GM12878 (cell line): ENCODE results near the gene AQP2. TPM values are rescaled to one million over a fixed set of nuclear protein-coding genes. Genes with fewer than 3 reads are reported as not detected.

Experiments
- ATAC-seq: fragments of 200-7000 bp; cut with Tn5 transposase; 3 replicates; pipeline ENCODE4 v1.9.1; 2020; ENCODE audit warnings: mild to moderate bottlenecking, moderate library complexity
- BruUV-seq: library from RNA; stranded (reverse); fragments of 400-500 nt; replicated peaks from 2 replicates; lab custom pipeline; 2021; lab: Mats Ljungman, UMichigan
- CTCF ChIA-PET: fragments of 300-600 bp; sonication (Branson Sonifier 250); formaldehyde crosslinking; extraction: SDS; loops from one replicate; lab custom pipeline; 2021; ENCODE audit warnings: inconsistent platforms; lab: Yijun Ruan, JAX
- POLR2A ChIA-PET: fragments of 350-600 bp; formaldehyde crosslinking; extraction: SDS; loops from one replicate; lab custom pipeline; 2021; ENCODE audit warnings: inconsistent platforms; lab: Charles Lee
- RAD21 ChIA-PET: fragments of 300-600 bp; sonication (Branson Sonifier 250); formaldehyde crosslinking; loops from one replicate; lab custom pipeline; 2023; ENCODE audit warnings: antibody characterized with exemption; ENCODE audit not compliant: unreplicated experiment; lab: Charles Lee
- SMC1A ChIA-PET: fragments of 300-600 bp; sonication (Branson Sonifier 250); formaldehyde crosslinking; loops from one replicate; lab custom pipeline; 2023; ENCODE audit not compliant: unreplicated experiment, uncharacterized antibody; lab: Charles Lee
- DNase-seq: peaks from one replicate; pipeline ENCODE4 v3.0.0-alpha.2; 2011; ENCODE audit warnings: low read depth, low spot score
- FAIRE-seq: peaks from 3 replicates; lab custom pipeline; 2011; peaks lifted over from hg19 to GRCh38; lab: Jason Lieb, UNC
- H2AFZ ChIP-seq: 2 replicates; pipeline ENCODE4 v1.6.0; 2011; ENCODE audit warnings: low read depth, low read length, control low read depth; ENCODE audit not compliant: control insufficient read depth
- H3K27ac ChIP-seq: 2 replicates; pipeline ENCODE4 v1.5.1; 2011; ENCODE audit warnings: control low read depth; ENCODE audit not compliant: control insufficient read depth, insufficient read depth
- H3K27me3 ChIP-seq, 2 experiments: replicated peaks in 1 of 2; 2 replicates each; pipeline versions ENCODE4 v1.6.0 to v1.6.1; 2011; ENCODE audit warnings: low read length in 1 of 2; ENCODE audit not compliant: control insufficient read depth in 2 of 2, insufficient read depth in 2 of 2
- H3K36me3 ChIP-seq, 2 experiments: 2 replicates each; pipeline ENCODE4 v1.5.1; 2011; ENCODE audit warnings: low read length in 1 of 2; ENCODE audit not compliant: control insufficient read depth in 2 of 2, insufficient read depth in 2 of 2
- H3K4me1 ChIP-seq: 2 replicates; pipeline ENCODE4 v1.6.1; 2011; ENCODE audit warnings: mild to moderate bottlenecking, low read length, moderate library complexity, mixed read lengths; ENCODE audit not compliant: control insufficient read depth, insufficient read depth
- H3K4me2 ChIP-seq: 2 replicates; pipeline ENCODE4 v1.6.0; 2011; ENCODE audit warnings: control low read depth; ENCODE audit not compliant: control insufficient read depth, insufficient read depth
- H3K4me3 ChIP-seq: fragments of 200-600 bp; sonication (generic); 2 replicates; pipeline ENCODE4 v1.5.1; 2016
- H3K79me2 ChIP-seq: 2 replicates; pipeline ENCODE4 v1.6.0; 2011; ENCODE audit warnings: low read length; ENCODE audit not compliant: control insufficient read depth, insufficient read depth
- H3K9ac ChIP-seq: 2 replicates; pipeline ENCODE4 v1.8.0; 2011; ENCODE audit warnings: low read length, control low read depth, mixed read lengths; ENCODE audit not compliant: control insufficient read depth, insufficient read depth
- H3K9me3 ChIP-seq: replicated peaks from 3 replicates; pipeline ENCODE4 v1.5.1; 2011; ENCODE audit warnings: mild to moderate bottlenecking, low read length; ENCODE audit not compliant: control insufficient read depth, insufficient read depth
- H4K20me1 ChIP-seq: 2 replicates; pipeline ENCODE4 v1.6.0; 2011; ENCODE audit not compliant: control insufficient read depth, insufficient read depth
- IKZF2 ChIP-seq, 2 experiments: fragments of 450-650 bp; IDR thresholded peaks; 2 replicates each; pipeline ENCODE4 v1.6.1; 2017; ENCODE audit warnings: mild to moderate bottlenecking in 2 of 2, moderate library complexity in 2 of 2
- KLF5 ChIP-seq: fragments of 450-650 bp; IDR thresholded peaks from 2 replicates; pipeline ENCODE4 v1.6.1; 2014; ENCODE audit warnings: mild to moderate bottlenecking; ENCODE audit not compliant: partially characterized antibody
- MTA3 ChIP-seq: IDR thresholded peaks from 2 replicates; pipeline ENCODE4 v1.6.1; 2012; ENCODE audit warnings: low read length, inconsistent platforms, borderline replicate concordance
- NFXL1 ChIP-seq: fragments of 450-650 bp; IDR thresholded peaks from 2 replicates; pipeline ENCODE4 v1.6.1; 2017; ENCODE audit warnings: antibody characterized with exemption, mild to moderate bottlenecking, borderline replicate concordance
- NR2C2 ChIP-seq: IDR thresholded peaks from 2 replicates; pipeline ENCODE4 v1.6.1; 2011; ENCODE audit warnings: borderline replicate concordance, low read depth; ENCODE audit not compliant: control insufficient read depth, insufficient read length
- NRF1 ChIP-seq: conservative IDR thresholded peaks from 2 replicates; pipeline ENCODE4 v1.6.1; 2011; ENCODE audit warnings: mild to moderate bottlenecking, low read depth, low read length, improper control_type of control experiment
- RELA ChIP-seq: fragments of 450-650 bp; IDR thresholded peaks from 2 replicates; pipeline ENCODE4 v1.8.0; 2014; ENCODE audit warnings: borderline replicate concordance; ENCODE audit not compliant: partially characterized antibody
- STAT3 ChIP-seq: IDR thresholded peaks from 2 replicates; pipeline ENCODE4 v1.6.1; 2011; ENCODE audit warnings: low read depth, low read length, improper control_type of control experiment
- WGBS: methylation state at CpG from one replicate; pipeline ENCODE4 v1.1.6; 2016; ENCODE audit warnings: low lambda C conversion rate; ENCODE audit not compliant: insufficient replicate concordance, insufficient coverage; ENCODE audit errors: missing lambda C conversion rate; 5-methylcytosine and 5-hydroxymethylcytosine counted together
- in situ Hi-C: fragments of 300-500 bp; cut with MboI; formaldehyde crosslinking; loops from 9 replicates; pipeline ENCODE4 v1.14.3; 2018; ENCODE audit warnings: mixed read lengths
- intact Hi-C: fragments of 100-400 bp; cut with micrococcal nuclease; formaldehyde crosslinking; loops from one replicate; pipeline ENCODE4 v1.14.2; 2022; ENCODE audit not compliant: unreplicated experiment
- polyA plus RNA-seq, 11 experiments: library from polyadenylated mRNA; depleted of rRNA in 4 of 11; unstranded in 6 of 11; stranded (reverse) in 5 of 11; fragments of >200 nt; fragmentation: Nextera tagmentation in 4 of 11; fragmentation: Illumina TruSeq in 1 of 11; extraction: Ambion mirVana in 4 of 11; extraction: Trizol in 1 of 11; gene quantifications; 1 replicate in 1 of 11; 2 replicates in 10 of 11; pipeline versions ENCODE4 v1.2.1 to v1.2.3, GENCODE V29; 2011 to 2016; ENCODE audit warnings: inconsistent platforms in 2 of 11, missing spikeins in 2 of 11, low read depth in 1 of 11
- total RNA-seq, 4 experiments: library from RNA; depleted of rRNA in 3 of 4; stranded (reverse); fragments of >200 nt in 3 of 4; fragmentation: Illumina TruSeq in 1 of 4; extraction: Trizol in 1 of 4; gene quantifications; 2 replicates each; pipeline versions ENCODE4 v1.2.1 to v1.2.3, GENCODE V29; 2013 to 2021

The AQP2 gene
- total and polyA plus RNA-seq, 10 of the 15 experiments (the other 5 are each of a cell fraction or from before 2014, with no cell fraction given): not detected

DNA sequence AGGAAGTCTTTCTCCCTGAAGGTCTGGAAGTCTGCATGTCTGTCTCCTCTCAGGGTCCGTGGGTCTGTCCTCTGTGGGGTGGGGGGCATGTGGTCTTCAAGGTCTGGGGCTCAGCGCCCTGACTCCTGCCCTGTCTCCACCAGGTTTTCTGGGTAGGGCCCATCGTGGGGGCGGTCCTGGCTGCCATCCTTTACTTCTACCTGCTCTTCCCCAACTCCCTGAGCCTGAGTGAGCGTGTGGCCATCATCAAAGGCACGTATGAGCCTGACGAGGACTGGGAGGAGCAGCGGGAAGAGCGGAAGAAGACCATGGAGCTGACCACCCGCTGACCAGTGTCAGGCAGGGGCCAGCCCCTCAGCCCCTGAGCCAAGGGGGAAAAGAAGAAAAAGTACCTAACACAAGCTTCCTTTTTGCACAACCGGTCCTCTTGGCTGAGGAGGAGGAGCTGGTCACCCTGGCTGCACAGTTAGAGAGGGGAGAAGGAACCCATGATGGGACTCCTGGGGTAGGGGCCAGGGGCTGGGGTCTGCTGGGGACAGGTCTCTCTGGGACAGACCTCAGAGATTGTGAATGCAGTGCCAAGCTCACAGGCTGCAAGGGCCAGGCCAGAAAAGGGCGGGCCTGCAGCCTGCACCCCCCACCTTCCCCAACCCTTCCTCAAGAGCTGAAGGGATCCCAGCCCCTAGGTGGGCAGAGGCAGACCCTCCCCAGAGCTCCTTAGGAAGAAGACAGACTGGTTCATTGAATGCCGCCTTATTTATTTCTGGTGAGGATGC is 14.5 kb downstream of the AQP2 start:
- no peak overlapping the region for H3K4me2 ChIP-seq
- no peaks in the 10 kb centered on the region for H3K79me2 ChIP-seq
- H4K20me1 ChIP-seq: no peaks in the 10 kb centered on the region
- H3K9ac ChIP-seq: no peak overlapping the region
- H3K4me1 ChIP-seq: peaks cover 8% of the 10 kb centered on the region
- H2AFZ ChIP-seq: no peak overlapping the region
- no TSS peak for BruUV-seq
- POLR2A ChIA-PET: no interaction called here
- RAD21 ChIA-PET: interaction anchor here (5.1 kb wide), 1 partner anchor 103 kb away, joined by 74 read pairs; no protein-coding TSS in a partner anchor
- 7% methylated on average over 13 of the region's 13 CpGs for WGBS
- H3K36me3 ChIP-seq: no peaks in the 10 kb centered on the region
- in situ Hi-C loops: no loop called here
- H3K4me3 ChIP-seq: no peak overlapping the region
- H3K27ac ChIP-seq: no peak overlapping the region
- CTCF ChIA-PET: interaction anchor here (0.6 to 5.9 kb wide), 9 partner anchors 11 to 210 kb away, joined by 3 to 121 read pairs (median 12); partner anchors contain the start of gene AQP2
- H3K9me3 ChIP-seq: no peaks in the 10 kb centered on the region; the same call in 2 of the 3 replicates
- TF ChIP-seq NR2C2 (no peak), IKZF2 (IDR thresholded peaks at IDR 0.05) (no peak), RELA (no peak), MTA3 (no peak), NRF1 (no peak), KLF5 (no peak), NFXL1 (no peak), STAT3 (no peak)
- TF ChIP-seq, all 136 proteins: peak for 0
- H3K27me3 ChIP-seq: peaks cover 5 to 19% of the 10 kb centered on the region in 2 experiments
- FAIRE-seq: no peak
- intact Hi-C loops: loop anchor here (5.0 kb wide), 1 partner anchor 212 kb away; no protein-coding TSS in a partner anchor
- DNase-seq: no peak
- ATAC-seq: no peak
- SMC1A ChIA-PET: interaction anchor here (1.0 to 4.2 kb wide), 4 partner anchors 91 to 963 kb away, joined by 3 to 25 read pairs (median 15); no protein-coding TSS in a partner anchor
